Subcutaneous adipose tissue (tissue), 4 donors: ENCODE measurements around the gene ARFIP1. TPM values are rescaled to one million over a fixed set of nuclear protein-coding genes. Genes with fewer than 3 reads are reported as not detected.

Source experiments
- CTCF ChIP-seq: fragments of 450-650 bp; IDR thresholded peaks from one replicate; pipeline ENCODE4 v1.5.1; 2016; ENCODE audit warnings: low read depth, mild to moderate bottlenecking, control low read depth, antibody characterized with exemption, moderate library complexity
- total RNA-seq, 4 donors: library from RNA; depleted of rRNA; stranded (reverse); fragments of >200 nt; gene quantifications; one replicate each; pipeline ENCODE4 v1.1.0, GENCODE V29; 2016

The ARFIP1 gene
- total RNA-seq, 4 donors from 2014 or later: 17.7 to 31.8 (median 27.3) TPM

- TF ChIP-seq CTCF: no peak
Observed at GRCh38 chr4:152786627-152787026, 6.9 kb downstream of the ARFIP1 start.

- TF ChIP-seq CTCF: no peak
Observed at GRCh38 chr4:152795891-152796290, 16.1 kb downstream of the ARFIP1 start.

- TF ChIP-seq CTCF: no peak
Observed at GRCh38 chr4:152803541-152803940, 23.8 kb downstream of the ARFIP1 start.

- TF ChIP-seq CTCF: no peak
Observed at GRCh38 chr4:152805071-152805650, 25.4 kb downstream of the ARFIP1 start.

GRCh38 chr4:152805818-152806217 is 26.1 kb downstream of the ARFIP1 start:
- no peak for TF ChIP-seq CTCF

GRCh38 chr4:152806501-152807125 is 26.9 kb downstream of the ARFIP1 start:
- TF ChIP-seq CTCF: no peak

- no peak for TF ChIP-seq CTCF
Observed at GRCh38 chr4:152807294-152807829, 27.6 kb downstream of the ARFIP1 start.
